PC-3 (cell line): ENCODE measurements around the gene SMG1. TPM values are rescaled to one million over a fixed set of nuclear protein-coding genes. Genes with fewer than 3 reads are reported as not detected.
"Not testable (repeated sequence)": the region's sequence is repeated elsewhere in the genome, so short reads cannot be mapped to it uniquely, and the experiment has no call there.

Experiments used
- ATAC-seq: fragments of 200-7000 bp; cut with Tn5 transposase; 2 replicates; pipeline ENCODE4 v1.9.1; 2020; ENCODE audit warnings: mild to moderate bottlenecking, moderate library complexity
- BruUV-seq: library from RNA; stranded (reverse); fragments of 400-500 nt; replicated peaks from 2 replicates; lab custom pipeline; 2021; lab: Mats Ljungman, UMichigan
- CTCF ChIA-PET: fragments of 300-600 bp; sonication (Branson Sonifier 250); formaldehyde crosslinking; loops from one replicate; lab custom pipeline; 2022; ENCODE audit warnings: antibody characterized with exemption; lab: Charles Lee
- POLR2A ChIA-PET: fragments of 300-600 bp; sonication (Branson Sonifier 250); formaldehyde crosslinking; loops from one replicate; lab custom pipeline; 2022; ENCODE audit warnings: antibody characterized with exemption; ENCODE audit not compliant: unreplicated experiment; lab: Charles Lee
- DNase-seq: peaks from one replicate; pipeline ENCODE4 v3.0.0-alpha.2; 2015
- H2AFZ ChIP-seq: fragments of 300-600 bp; sonication (generic); 2 replicates; pipeline ENCODE4 v1.6.0; 2016; ENCODE audit warnings: antibody characterized with exemption, low read length
- H3F3A ChIP-seq: fragments of 300-600 bp; sonication (generic); one replicate; pipeline ENCODE4 v1.6.0; 2017; ENCODE audit warnings: antibody characterized with exemption, low read length, control low read depth, mild to moderate bottlenecking; ENCODE audit not compliant: unreplicated experiment
- H3K27ac ChIP-seq: fragments of 300-600 bp; sonication (generic); 2 replicates; pipeline ENCODE4 v1.5.1; 2016; ENCODE audit warnings: mild to moderate bottlenecking, low read length
- H3K27me3 ChIP-seq: fragments of 300-600 bp; sonication (generic); 2 replicates; pipeline ENCODE4 v1.6.1; 2016; ENCODE audit warnings: low read length, mixed read lengths
- H3K36me3 ChIP-seq: fragments of 300-600 bp; sonication (generic); 2 replicates; pipeline ENCODE4 v1.6.1; 2016; ENCODE audit warnings: low read depth, mixed run types, low read length, mixed read lengths
- H3K4me1 ChIP-seq: fragments of 300-600 bp; sonication (generic); 2 replicates; pipeline ENCODE4 v1.5.1; 2016; ENCODE audit warnings: low read length; ENCODE audit not compliant: insufficient read depth
- H3K4me2 ChIP-seq: fragments of 300-600 bp; sonication (generic); 2 replicates; pipeline ENCODE4 v1.6.0; 2016; ENCODE audit warnings: low read length
- H3K4me3 ChIP-seq: fragments of 300-600 bp; sonication (generic); 2 replicates; pipeline ENCODE4 v1.5.1; 2016; ENCODE audit warnings: mild to moderate bottlenecking, low read length, mixed read lengths
- H3K79me2 ChIP-seq: fragments of 300-600 bp; sonication (generic); 2 replicates; pipeline ENCODE4 v1.6.1; 2017; ENCODE audit warnings: low read length, mixed read lengths
- H3K9ac ChIP-seq: fragments of 300-600 bp; sonication (generic); 2 replicates; pipeline ENCODE4 v1.6.0; 2016; ENCODE audit warnings: mild to moderate bottlenecking, low read length
- H3K9me2 ChIP-seq: fragments of 300-600 bp; sonication (generic); replicated peaks from 2 replicates; pipeline ENCODE4 v1.6.1; 2016; ENCODE audit warnings: mixed run types, low read length, mixed read lengths
- H3K9me3 ChIP-seq: fragments of 300-600 bp; sonication (generic); 2 replicates; pipeline ENCODE4 v1.6.1; 2016; ENCODE audit warnings: low read length, mixed read lengths
- H4K20me1 ChIP-seq: fragments of 300-600 bp; sonication (generic); 2 replicates; pipeline ENCODE4 v1.6.1; 2016; ENCODE audit warnings: low read length, mixed read lengths
- EZH2 ChIP-seq: fragments of 300-600 bp; sonication (generic); IDR thresholded peaks from one replicate; pipeline ENCODE4 v1.6.1; 2017; ENCODE audit warnings: antibody characterized with exemption, mild to moderate bottlenecking, low read length; ENCODE audit not compliant: unreplicated experiment
- EZH2phosphoT487 ChIP-seq: fragments of 300-600 bp; sonication (generic); IDR thresholded peaks from 2 replicates; pipeline ENCODE4 v1.6.1; 2018; ENCODE audit warnings: mild to moderate bottlenecking, antibody characterized with exemption, low read length, borderline replicate concordance
- intact Hi-C: fragments of 100-400 bp; cut with micrococcal nuclease; formaldehyde crosslinking; loops from 2 replicates; pipeline ENCODE4 v1.9.0; 2023
- total RNA-seq: library from RNA; depleted of rRNA; stranded (reverse); fragments of >200 nt; gene quantifications from 2 replicates; pipeline ENCODE4 v1.2.3, GENCODE V29; 2014
- TF ChIP-seq, protein P1 (sequence below): fragments of 300-600 bp; sonication (generic); conservative IDR thresholded peaks from 2 replicates; pipeline ENCODE4 v1.5.1; 2017; ENCODE audit warnings: antibody characterized with exemption, low read depth, mild to moderate bottlenecking, low read length

Gene SMG1
- total RNA-seq, 1 experiment from 2014 or later: 37.6 TPM

- H3K27me3 ChIP-seq: no peaks in the 10 kb centered on the region
- DNase-seq (no peak), ATAC-seq (no peak)
- H3K9ac ChIP-seq: no peak overlapping the region
- H3K4me3 ChIP-seq: no peak overlapping the region
- no peaks in the 10 kb centered on the region for H3K79me2 ChIP-seq
- CTCF ChIA-PET: no interaction called here
- no peaks in the 10 kb centered on the region for H3K36me3 ChIP-seq
- no peak overlapping the region for H2AFZ ChIP-seq
- H3F3A ChIP-seq: no peaks in the 10 kb centered on the region
- no TSS peak for BruUV-seq
- no peak overlapping the region for H3K27ac ChIP-seq
- POLR2A ChIA-PET: interaction anchor here (1.0 kb wide), 1 partner anchor 130 kb away, joined by 4 read pairs; the partner anchor contains the start of gene ARL6IP1
- peaks cover 4% of the 10 kb centered on the region for H3K4me1 ChIP-seq
- TF ChIP-seq EZH2 (no peak), EZH2phosphoT487 (no peak)
- TF ChIP-seq, protein P1, sequence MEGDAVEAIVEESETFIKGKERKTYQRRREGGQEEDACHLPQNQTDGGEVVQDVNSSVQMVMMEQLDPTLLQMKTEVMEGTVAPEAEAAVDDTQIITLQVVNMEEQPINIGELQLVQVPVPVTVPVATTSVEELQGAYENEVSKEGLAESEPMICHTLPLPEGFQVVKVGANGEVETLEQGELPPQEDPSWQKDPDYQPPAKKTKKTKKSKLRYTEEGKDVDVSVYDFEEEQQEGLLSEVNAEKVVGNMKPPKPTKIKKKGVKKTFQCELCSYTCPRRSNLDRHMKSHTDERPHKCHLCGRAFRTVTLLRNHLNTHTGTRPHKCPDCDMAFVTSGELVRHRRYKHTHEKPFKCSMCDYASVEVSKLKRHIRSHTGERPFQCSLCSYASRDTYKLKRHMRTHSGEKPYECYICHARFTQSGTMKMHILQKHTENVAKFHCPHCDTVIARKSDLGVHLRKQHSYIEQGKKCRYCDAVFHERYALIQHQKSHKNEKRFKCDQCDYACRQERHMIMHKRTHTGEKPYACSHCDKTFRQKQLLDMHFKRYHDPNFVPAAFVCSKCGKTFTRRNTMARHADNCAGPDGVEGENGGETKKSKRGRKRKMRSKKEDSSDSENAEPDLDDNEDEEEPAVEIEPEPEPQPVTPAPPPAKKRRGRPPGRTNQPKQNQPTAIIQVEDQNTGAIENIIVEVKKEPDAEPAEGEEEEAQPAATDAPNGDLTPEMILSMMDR: no peak
- H4K20me1 ChIP-seq: no peaks in the 10 kb centered on the region
- no peaks in the 10 kb centered on the region for H3K9me2 ChIP-seq
- H3K9me3 ChIP-seq: no peaks in the 10 kb centered on the region
- intact Hi-C loops: loop anchor here (5.0 kb wide), 1 partner anchor 36 kb away; no protein-coding TSS in a partner anchor
- H3K4me2 ChIP-seq: no peak overlapping the region
Measured at GRCh38 chr16:18931756-18932155, 5.5 kb upstream of the SMG1 start.

GRCh38 chr16:18930095-18930494 is 3.9 kb upstream of the SMG1 start:
- DNase-seq, ATAC-seq, H3K4me3 ChIP-seq, BruUV-seq, H3K27ac ChIP-seq, H3K4me2 ChIP-seq, H3K4me1 ChIP-seq, CTCF ChIA-PET, H3K9me2 ChIP-seq, H2AFZ ChIP-seq, H3K9ac ChIP-seq, H3K79me2 ChIP-seq, H3F3A ChIP-seq, H3K27me3 ChIP-seq, H3K36me3 ChIP-seq, POLR2A ChIA-PET, H3K9me3 ChIP-seq, H4K20me1 ChIP-seq: not testable (repeated sequence)
- intact Hi-C loops: loop anchor here (5.0 kb wide), 1 partner anchor 37 kb away; no protein-coding TSS in a partner anchor

DNA sequence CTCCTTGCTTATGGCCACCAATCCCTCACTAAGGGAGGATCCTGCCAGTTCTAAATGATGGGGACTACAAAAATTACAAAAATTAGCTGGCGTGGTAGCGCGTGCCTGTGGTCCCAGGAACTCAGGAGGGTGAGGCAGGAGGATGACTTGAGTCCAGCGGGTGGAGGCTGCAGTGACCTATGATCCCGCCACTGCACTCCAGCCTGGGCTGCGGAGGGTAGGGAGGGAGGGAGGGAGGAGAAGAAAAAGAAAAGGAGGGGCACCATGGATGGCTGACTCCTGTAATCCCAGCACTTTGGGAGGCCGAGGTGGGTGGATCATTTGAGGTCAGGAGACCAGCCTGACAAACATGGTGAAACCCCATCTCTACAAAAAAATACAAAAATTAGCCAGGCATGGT is 1.9 kb upstream of the SMG1 start:
- H3K79me2 ChIP-seq: peaks cover 26% of the 10 kb centered on the region
- H3K27ac ChIP-seq, H2AFZ ChIP-seq, DNase-seq, H3K9ac ChIP-seq, H3F3A ChIP-seq, BruUV-seq, CTCF ChIA-PET, H3K4me2 ChIP-seq, H3K9me3 ChIP-seq, POLR2A ChIA-PET, intact Hi-C loops, H3K4me1 ChIP-seq, ATAC-seq, H3K36me3 ChIP-seq, H3K9me2 ChIP-seq, H3K4me3 ChIP-seq, H3K27me3 ChIP-seq: not testable (repeated sequence)
- H4K20me1 ChIP-seq: peaks cover 11% of the 10 kb centered on the region

- H3K9me3 ChIP-seq, intact Hi-C loops, H3F3A ChIP-seq, H3K27me3 ChIP-seq, H3K36me3 ChIP-seq, BruUV-seq, H2AFZ ChIP-seq, H3K4me1 ChIP-seq, CTCF ChIA-PET, H3K9me2 ChIP-seq: not testable (repeated sequence)
- Histone ChIP-seq H4K20me1 (peaks cover 14% of the 10 kb centered on the region), H3K4me2 (peak overlapping the region; percentile 88), H3K79me2 (peaks cover 52% of the 10 kb centered on the region), H3K4me3 (peak overlapping the region; percentile 85), H3K27ac (peak overlapping the region; percentile 94), H3K9ac (peak overlapping the region; percentile 83)
- ATAC-seq: peak; percentile 70
- POLR2A ChIA-PET: interaction anchor here (1.3 kb wide), 1 partner anchor 124 kb away, joined by 3 read pairs; the partner anchor contains the start of gene ARL6IP1
- DNase-seq: peak; percentile 50
Measured at GRCh38 chr16:18925215-18925985, 808 bp downstream of the SMG1 start.

- H3K4me3 ChIP-seq: peak overlapping the region; percentile 85
- POLR2A ChIA-PET, H3K27ac ChIP-seq, BruUV-seq, DNase-seq, H3K36me3 ChIP-seq, H2AFZ ChIP-seq, H3F3A ChIP-seq, H3K9me2 ChIP-seq, H3K4me1 ChIP-seq, H3K27me3 ChIP-seq, CTCF ChIA-PET, ATAC-seq, intact Hi-C loops, H3K9me3 ChIP-seq: not testable (repeated sequence)
- H4K20me1 ChIP-seq: peaks cover 14% of the 10 kb centered on the region
- peak overlapping the region; percentile 88 for H3K4me2 ChIP-seq
- H3K79me2 ChIP-seq: peaks cover 66% of the 10 kb centered on the region
- H3K9ac ChIP-seq: peak overlapping the region; percentile 83
Measured at GRCh38 chr16:18923935-18924334, 2.3 kb downstream of the SMG1 start.
